ENCODE results near the gene TMEM205. TPM values are rescaled to one million over a fixed set of nuclear protein-coding genes. Genes with fewer than 3 reads are reported as not detected.

TMEM205 gene
- total and polyA plus RNA-seq, 2 of the 13 experiments (the other 11 are each of a cell fraction or from before 2014, with no cell fraction given), result 45.5 to 98.7 TPM

DNA sequence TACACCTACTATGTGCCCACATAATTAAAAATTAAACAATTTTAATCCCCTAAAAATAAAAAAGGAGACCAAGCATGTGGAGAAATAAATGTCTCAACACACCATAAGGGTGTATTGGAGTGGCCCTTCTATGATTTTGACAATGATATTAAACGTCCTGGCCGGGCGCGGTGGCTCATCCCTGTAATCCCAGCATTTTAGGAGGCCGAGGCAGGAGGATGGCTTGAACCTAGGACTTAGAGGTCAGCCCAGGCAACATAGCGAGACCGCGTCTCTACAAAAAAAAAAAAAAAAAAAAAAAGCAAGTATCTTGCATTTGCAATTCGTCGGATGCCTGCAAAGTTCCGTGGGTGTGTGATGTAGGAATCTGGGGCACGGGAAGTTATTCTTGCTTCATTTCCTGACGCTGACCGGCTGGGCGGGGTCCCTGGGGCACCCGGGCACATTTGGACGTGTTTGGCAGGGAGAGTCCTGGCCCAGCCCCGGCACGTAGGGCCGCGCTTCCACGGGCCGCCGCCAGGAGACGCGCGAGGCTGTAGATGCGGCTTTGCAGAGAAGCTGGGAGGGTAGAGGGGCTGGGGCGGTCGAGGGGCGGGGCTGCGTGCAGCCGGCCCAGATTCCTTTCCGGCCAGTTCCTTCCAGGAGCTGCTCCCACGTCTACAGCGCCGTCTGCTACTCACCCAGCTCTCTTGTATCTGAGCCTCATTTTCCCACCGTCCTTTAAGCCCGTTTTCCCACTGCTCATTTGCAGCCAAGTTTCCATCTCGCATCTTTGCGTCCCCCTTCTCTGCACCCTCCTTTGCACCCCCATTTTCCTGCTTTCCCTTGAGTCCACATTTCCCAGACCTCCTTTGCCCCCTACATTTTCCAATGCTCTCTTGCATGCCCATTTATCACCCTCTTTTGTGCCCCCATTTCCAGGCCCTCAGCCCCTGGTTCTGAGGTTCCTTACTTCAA is 52.4 kb downstream of the TMEM205 start (continued):
- TF ChIP-seq, protein P1, sequence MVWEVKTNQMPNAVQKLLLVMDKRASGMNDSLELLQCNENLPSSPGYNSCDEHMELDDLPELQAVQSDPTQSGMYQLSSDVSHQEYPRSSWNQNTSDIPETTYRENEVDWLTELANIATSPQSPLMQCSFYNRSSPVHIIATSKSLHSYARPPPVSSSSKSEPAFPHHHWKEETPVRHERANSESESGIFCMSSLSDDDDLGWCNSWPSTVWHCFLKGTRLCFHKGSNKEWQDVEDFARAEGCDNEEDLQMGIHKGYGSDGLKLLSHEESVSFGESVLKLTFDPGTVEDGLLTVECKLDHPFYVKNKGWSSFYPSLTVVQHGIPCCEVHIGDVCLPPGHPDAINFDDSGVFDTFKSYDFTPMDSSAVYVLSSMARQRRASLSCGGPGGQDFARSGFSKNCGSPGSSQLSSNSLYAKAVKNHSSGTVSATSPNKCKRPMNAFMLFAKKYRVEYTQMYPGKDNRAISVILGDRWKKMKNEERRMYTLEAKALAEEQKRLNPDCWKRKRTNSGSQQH (CRISPR knock-in tag; IDR thresholded peaks at IDR 0.05; ENCODE audit: low read depth), result 0 out of 2 replicates have a peak, but pooled peaks have one; percentile 69
- TF ChIP-seq ZMYM2 (CRISPR knock-in tag; IDR thresholded peaks at IDR 0.05) (peak; percentile 68; the same call in 1 of the 2 replicates), CENPBD1 (CRISPR knock-in tag; IDR thresholded peaks at IDR 0.05; ENCODE audit: borderline replicate concordance, low read depth) (no peak), NFYC (CRISPR knock-in tag; IDR thresholded peaks at IDR 0.05) (no peak), TFAP4 (IDR thresholded peaks at IDR 0.05; ENCODE audit: borderline replicate concordance, low read depth) (peak; percentile 16; the same call in 1 of the 2 replicates), ZNF891 (CRISPR knock-in tag; IDR thresholded peaks at IDR 0.05) (no peak), ZFP82 (CRISPR knock-in tag; IDR thresholded peaks at IDR 0.05; ENCODE audit: borderline replicate concordance) (0 out of 2 replicates have a peak, but pooled peaks have one; percentile 39), CCDC6 (CRISPR knock-in tag; IDR thresholded peaks at IDR 0.05) (no peak), NFATC3 (CRISPR knock-in tag; IDR thresholded peaks at IDR 0.05) (no peak), NR2F2 (IDR thresholded peaks at IDR 0.05; ENCODE audit: borderline replicate concordance, low read depth) (no peak), KDM5B (CRISPR knock-in tag; IDR thresholded peaks at IDR 0.05; ENCODE audit: borderline replicate concordance) (peak; percentile 47; the same call in 1 of the 2 replicates), FOXC1 (CRISPR knock-in tag; IDR thresholded peaks at IDR 0.05; ENCODE audit: borderline replicate concordance) (0 out of 2 replicates have a peak, but pooled peaks have one; percentile 55), CBX5 (CRISPR knock-in tag; IDR thresholded peaks at IDR 0.05; ENCODE audit: borderline replicate concordance) (peak; percentile 68; the same call in 1 of the 2 replicates), FUBP1 (CRISPR knock-in tag; IDR thresholded peaks at IDR 0.05; ENCODE audit: borderline replicate concordance) (no peak), MIER3 (CRISPR knock-in tag; IDR thresholded peaks at IDR 0.05; ENCODE audit: borderline replicate concordance) (no peak)
- TF ChIP-seq, protein P2, sequence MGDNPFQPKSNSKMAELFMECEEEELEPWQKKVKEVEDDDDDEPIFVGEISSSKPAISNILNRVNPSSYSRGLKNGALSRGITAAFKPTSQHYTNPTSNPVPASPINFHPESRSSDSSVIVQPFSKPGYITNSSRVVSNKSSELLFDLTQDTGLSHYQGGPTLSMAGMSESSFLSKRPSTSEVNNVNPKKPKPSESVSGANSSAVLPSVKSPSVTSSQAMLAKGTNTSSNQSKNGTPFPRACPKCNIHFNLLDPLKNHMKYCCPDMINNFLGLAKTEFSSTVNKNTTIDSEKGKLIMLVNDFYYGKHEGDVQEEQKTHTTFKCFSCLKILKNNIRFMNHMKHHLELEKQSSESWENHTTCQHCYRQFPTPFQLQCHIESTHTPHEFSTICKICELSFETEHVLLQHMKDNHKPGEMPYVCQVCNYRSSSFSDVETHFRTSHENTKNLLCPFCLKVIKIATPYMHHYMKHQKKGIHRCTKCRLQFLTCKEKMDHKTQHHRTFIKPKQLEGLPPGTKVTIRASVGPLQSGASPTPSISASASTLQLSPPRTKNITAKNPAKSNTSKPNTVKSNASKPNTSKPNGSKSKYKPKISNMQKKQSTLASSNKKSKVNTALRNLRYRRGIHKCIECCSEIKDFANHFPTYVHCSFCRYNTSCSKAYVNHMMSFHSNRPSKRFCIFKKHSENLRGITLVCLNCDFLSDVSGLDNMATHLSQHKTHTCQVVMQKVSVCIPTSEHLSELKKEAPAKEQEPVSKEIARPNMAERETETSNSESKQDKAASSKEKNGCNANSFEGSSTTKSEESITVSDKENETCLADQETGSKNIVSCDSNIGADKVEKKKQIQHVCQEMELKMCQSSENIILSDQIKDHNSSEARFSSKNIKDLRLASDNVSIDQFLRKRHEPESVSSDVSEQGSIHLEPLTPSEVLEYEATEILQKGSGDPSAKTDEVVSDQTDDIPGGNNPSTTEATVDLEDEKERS (CRISPR knock-in tag; IDR thresholded peaks at IDR 0.05), result no peak
- TF ChIP-seq, protein P3, sequence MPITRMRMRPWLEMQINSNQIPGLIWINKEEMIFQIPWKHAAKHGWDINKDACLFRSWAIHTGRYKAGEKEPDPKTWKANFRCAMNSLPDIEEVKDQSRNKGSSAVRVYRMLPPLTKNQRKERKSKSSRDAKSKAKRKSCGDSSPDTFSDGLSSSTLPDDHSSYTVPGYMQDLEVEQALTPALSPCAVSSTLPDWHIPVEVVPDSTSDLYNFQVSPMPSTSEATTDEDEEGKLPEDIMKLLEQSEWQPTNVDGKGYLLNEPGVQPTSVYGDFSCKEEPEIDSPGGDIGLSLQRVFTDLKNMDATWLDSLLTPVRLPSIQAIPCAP (CRISPR knock-in tag; IDR thresholded peaks at IDR 0.05; ENCODE audit: low read depth), result no peak
